Memory B cell (primary cell): ENCODE results near the gene CPSF2.
"Not testable (repeated sequence)": the region's sequence is repeated elsewhere in the genome, so short reads cannot be mapped to it uniquely, and the experiment has no call there.

Experiments used
- ATAC-seq: fragments of 150-1000 bp; cut with Tn5 transposase; 2 replicates; pipeline ENCODE4 v1.10.0; 2021; ENCODE audit warnings: low read depth, mild to moderate bottlenecking, moderate library complexity
- DNase-seq, 2 donors: peaks; one replicate each; pipeline ENCODE4 v3.0.0; 2022; ENCODE audit warnings: low spot score in 2 of 2
- H3K27ac Mint-ChIP-seq: one replicate; pipeline ENCODE4 v1.8.0; 2022; ENCODE audit warnings: mild to moderate bottlenecking, moderate library complexity, mixed read lengths
- H3K27me3 Mint-ChIP-seq: one replicate; pipeline ENCODE4 v1.8.0; 2022; ENCODE audit warnings: mixed read lengths
- H3K36me3 Mint-ChIP-seq: one replicate; pipeline ENCODE4 v1.8.0; 2022; ENCODE audit warnings: mild to moderate bottlenecking, mixed read lengths
- H3K4me1 Mint-ChIP-seq: one replicate; pipeline ENCODE4 v1.8.0; 2022; ENCODE audit warnings: mixed read lengths
- H3K4me3 Mint-ChIP-seq: one replicate; pipeline ENCODE4 v1.8.0; 2022; ENCODE audit warnings: mild to moderate bottlenecking, moderate library complexity, mixed read lengths
- H3K9me3 Mint-ChIP-seq: one replicate; pipeline ENCODE4 v1.8.0; 2022; ENCODE audit warnings: mixed read lengths

Gene CPSF2

DNA sequence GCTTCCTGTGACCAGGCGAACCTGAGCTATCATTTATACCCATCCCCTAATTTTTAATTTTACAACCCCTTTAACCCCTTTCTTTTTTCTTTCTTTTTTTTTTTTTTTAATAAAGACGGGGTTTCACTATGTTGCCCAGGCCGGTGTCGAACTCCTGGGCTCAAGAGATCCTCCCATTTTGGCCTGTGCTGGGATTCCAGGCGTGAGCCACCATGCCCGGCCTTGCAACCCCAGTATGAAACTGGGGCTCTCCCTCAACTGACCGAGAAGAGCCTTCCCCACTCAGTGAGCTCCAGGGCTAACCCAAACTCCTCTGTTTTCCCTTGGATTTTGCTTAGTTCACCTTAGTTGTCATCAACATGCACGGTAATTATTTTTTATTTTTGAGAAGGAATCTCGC, 992 bp downstream of the CPSF2 start:
- H3K36me3 Mint-ChIP-seq, result peaks cover 12% of the 10 kb centered on the region
- H3K27ac Mint-ChIP-seq, result peak overlapping the region; percentile 96
- no peak for ATAC-seq
- no peak for DNase-seq
- H3K9me3 Mint-ChIP-seq, result no peaks in the 10 kb centered on the region
- H3K4me3 Mint-ChIP-seq, result peak overlapping the region; percentile 98
- no peaks in the 10 kb centered on the region for H3K27me3 Mint-ChIP-seq
- peaks cover 27% of the 10 kb centered on the region for H3K4me1 Mint-ChIP-seq

DNA sequence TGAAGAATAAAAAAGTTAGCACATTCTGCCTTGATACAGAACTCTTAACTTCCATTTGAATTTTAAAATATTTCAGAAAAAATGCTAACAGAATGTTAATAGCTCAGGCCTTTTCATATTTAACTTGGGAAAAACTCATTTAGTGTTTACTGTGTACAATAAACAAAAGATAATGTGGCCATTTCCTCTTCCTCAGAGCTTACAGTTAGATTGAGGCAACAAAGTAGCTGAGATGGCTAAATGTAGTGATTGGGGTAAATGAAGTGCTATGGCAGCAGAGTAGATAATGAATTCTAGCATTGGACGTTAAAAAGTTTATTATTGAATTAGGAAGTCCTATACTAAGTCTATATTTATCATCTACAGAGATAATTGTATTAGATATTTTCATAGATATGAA, 12.7 kb downstream of the CPSF2 start:
- H3K4me1 Mint-ChIP-seq, result no peaks in the 10 kb centered on the region
- DNase-seq (no peak), ATAC-seq (no peak)
- H3K27ac Mint-ChIP-seq, result no peak overlapping the region
- no peaks in the 10 kb centered on the region for H3K9me3 Mint-ChIP-seq
- H3K4me3 Mint-ChIP-seq, result no peak overlapping the region
- no peaks in the 10 kb centered on the region for H3K27me3 Mint-ChIP-seq
- peaks cover 13% of the 10 kb centered on the region for H3K36me3 Mint-ChIP-seq

DNA sequence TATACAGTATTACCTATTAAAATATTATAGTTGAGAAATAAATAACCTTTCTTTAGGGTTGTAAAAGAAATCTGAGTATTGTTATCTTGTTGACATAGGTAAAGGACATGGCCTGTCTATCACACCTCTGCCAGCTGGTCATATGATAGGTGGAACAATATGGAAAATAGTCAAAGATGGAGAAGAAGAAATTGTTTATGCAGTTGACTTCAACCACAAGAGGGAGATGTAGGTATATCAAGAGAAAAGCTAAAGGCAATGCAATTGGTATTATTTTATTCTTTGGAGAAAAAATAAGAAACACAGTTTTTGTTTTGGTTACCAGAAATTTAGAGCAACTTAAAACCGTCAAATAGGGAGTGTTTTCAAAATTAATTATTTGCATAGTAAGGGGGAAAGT, 13.5 kb downstream of the CPSF2 start:
- no peak for ATAC-seq
- Mint-ChIP-seq H3K36me3 (peaks cover 13% of the 10 kb centered on the region), H3K9me3 (no peaks in the 10 kb centered on the region), H3K27me3 (no peaks in the 10 kb centered on the region), H3K4me3 (no peak overlapping the region), H3K4me1 (no peaks in the 10 kb centered on the region), H3K27ac (no peak overlapping the region)
- no peak for DNase-seq

DNA sequence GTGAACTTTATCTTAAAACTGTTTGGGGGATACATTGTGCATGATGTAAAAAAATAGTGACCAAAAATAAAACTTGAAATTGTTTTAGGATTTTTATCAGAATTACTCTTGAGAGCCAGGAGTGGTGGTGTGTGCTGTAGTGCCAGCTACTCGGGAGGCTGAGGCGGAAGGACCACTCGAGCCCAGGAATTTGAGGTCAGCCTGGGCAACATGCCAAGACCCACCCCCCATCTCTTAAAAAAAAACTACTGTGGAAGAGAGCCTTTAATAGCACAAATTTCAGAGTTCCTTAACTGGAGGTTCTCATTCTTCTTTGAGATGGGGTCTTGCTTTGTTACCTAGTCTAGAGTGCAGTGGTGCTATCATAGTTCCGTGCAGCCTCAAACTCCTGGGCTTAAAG, 21.5 kb downstream of the CPSF2 start:
- H3K4me1 Mint-ChIP-seq, result peaks cover 4% of the 10 kb centered on the region
- H3K9me3 Mint-ChIP-seq, result no peaks in the 10 kb centered on the region
- peaks cover 31% of the 10 kb centered on the region for H3K36me3 Mint-ChIP-seq
- no peak for DNase-seq
- H3K27me3 Mint-ChIP-seq, result no peaks in the 10 kb centered on the region
- H3K4me3 Mint-ChIP-seq, result no peak overlapping the region
- no peak overlapping the region for H3K27ac Mint-ChIP-seq
- no peak for ATAC-seq

GRCh38 chr14:92143962-92144361, 22.2 kb downstream of the CPSF2 start:
- no peak for ATAC-seq
- peaks cover 31% of the 10 kb centered on the region for H3K36me3 Mint-ChIP-seq

DNA sequence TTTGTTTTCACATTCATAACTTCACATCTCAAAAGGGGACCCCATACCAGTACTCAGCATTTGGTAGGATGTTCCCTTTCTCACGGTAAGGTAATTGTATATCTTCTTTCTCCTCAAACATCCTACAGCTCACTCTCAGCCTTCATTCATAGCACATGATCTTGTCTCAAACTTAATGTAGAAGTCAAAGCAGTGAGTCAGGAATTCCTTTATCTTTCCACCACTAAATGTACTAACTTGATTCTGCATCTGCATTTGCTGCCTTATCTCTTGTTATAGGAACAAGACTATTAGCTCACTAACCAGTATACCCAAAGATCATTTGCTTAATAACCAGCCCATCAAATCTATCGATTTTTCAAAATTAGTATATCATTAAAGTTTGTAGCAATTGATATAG, 22.9 kb downstream of the CPSF2 start:
- ATAC-seq (no peak), DNase-seq (no peak)

More at GRCh38 chr14:92143962-92144361, 22.2 kb downstream of the CPSF2 start:
- no peak for DNase-seq
- H3K4me1 Mint-ChIP-seq, result peaks cover 4% of the 10 kb centered on the region
- H3K27ac Mint-ChIP-seq, result no peak overlapping the region
- H3K4me3 Mint-ChIP-seq, result no peak overlapping the region
- H3K9me3 Mint-ChIP-seq, result no peaks in the 10 kb centered on the region
- no peaks in the 10 kb centered on the region for H3K27me3 Mint-ChIP-seq

DNA sequence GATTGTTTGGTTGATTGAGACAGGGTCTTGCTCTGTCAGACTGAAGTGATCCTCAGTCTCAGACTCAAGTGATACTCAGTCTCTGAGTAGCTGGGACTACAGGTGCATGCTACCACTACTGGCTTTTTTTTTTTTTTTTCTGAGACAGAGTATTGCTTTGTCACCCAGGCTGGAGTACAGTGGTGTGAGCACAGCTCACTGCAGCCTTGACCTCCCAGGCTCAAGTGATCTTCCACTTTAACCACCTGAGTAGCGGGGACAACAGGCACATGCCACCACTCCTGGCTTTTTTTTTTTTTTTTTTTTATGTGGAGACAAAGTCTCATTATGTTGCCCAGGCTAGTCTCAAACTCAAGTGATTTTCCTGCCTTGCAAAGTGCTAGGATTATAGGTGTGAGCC, 31.8 kb downstream of the CPSF2 start:
- Mint-ChIP-seq H3K27me3 (no peaks in the 10 kb centered on the region), H3K4me3 (no peak overlapping the region), H3K4me1 (no peaks in the 10 kb centered on the region)

More for the DNA sequence above, 22.9 kb downstream of the CPSF2 start:
- Mint-ChIP-seq H3K36me3 (peaks cover 32% of the 10 kb centered on the region), H3K9me3 (no peaks in the 10 kb centered on the region), H3K4me3 (no peak overlapping the region), H3K27me3 (no peaks in the 10 kb centered on the region), H3K27ac (no peak overlapping the region), H3K4me1 (peaks cover 4% of the 10 kb centered on the region)

DNA sequence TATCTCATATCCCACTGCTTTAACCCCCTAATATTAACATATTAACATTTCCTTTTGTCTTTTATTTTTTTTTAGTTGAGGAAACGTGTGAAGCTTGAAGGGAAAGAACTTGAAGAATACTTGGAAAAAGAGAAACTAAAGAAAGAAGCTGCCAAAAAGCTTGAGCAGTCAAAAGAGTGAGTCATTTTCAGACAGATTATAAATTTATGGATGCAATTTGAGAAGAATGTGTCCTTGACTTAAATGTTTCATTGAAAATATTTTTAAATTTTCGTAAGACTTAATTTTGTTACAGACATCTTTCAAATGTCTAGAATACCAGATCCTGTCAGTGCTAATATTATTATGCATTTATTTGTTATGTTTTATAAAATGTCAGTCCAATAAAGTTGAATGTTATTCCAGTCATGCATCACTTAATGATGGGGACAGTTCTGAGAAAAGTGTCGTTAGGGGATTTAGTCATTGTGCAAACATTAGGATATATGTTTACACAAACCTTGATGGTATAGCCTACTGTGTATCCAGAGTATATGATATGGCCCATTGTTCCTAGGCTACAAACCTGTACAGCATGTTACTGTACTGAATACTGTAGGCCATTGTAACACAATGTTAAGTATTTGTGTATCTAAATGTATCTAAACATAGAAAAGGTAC, 32.6 kb downstream of the CPSF2 start:
- Mint-ChIP-seq H3K36me3 (peaks cover 24% of the 10 kb centered on the region), H3K4me3 (no peak overlapping the region), H3K27ac (no peak overlapping the region), H3K4me1 (no peaks in the 10 kb centered on the region), H3K27me3 (no peaks in the 10 kb centered on the region), H3K9me3 (no peaks in the 10 kb centered on the region)
- ATAC-seq, result no peak
- DNase-seq, result no peak

More for the DNA sequence above, 31.8 kb downstream of the CPSF2 start:
- Mint-ChIP-seq H3K36me3 (peaks cover 21% of the 10 kb centered on the region), H3K27ac (no peak overlapping the region), H3K9me3 (no peaks in the 10 kb centered on the region)
- DNase-seq (no peak), ATAC-seq (no peak)

- no peaks in the 10 kb centered on the region for H3K27me3 Mint-ChIP-seq
- no peaks in the 10 kb centered on the region for H3K4me1 Mint-ChIP-seq
- H3K4me3 Mint-ChIP-seq, result no peak overlapping the region
- H3K9me3 Mint-ChIP-seq, result peaks cover 6% of the 10 kb centered on the region
- ATAC-seq, result no peak
- H3K27ac Mint-ChIP-seq, result peak overlapping the region; percentile 39
- no peak for DNase-seq
- peaks cover 45% of the 10 kb centered on the region for H3K36me3 Mint-ChIP-seq
These were observed 38.9 kb downstream of the CPSF2 start for GRCh38 chr14:92160619-92161018.

DNA sequence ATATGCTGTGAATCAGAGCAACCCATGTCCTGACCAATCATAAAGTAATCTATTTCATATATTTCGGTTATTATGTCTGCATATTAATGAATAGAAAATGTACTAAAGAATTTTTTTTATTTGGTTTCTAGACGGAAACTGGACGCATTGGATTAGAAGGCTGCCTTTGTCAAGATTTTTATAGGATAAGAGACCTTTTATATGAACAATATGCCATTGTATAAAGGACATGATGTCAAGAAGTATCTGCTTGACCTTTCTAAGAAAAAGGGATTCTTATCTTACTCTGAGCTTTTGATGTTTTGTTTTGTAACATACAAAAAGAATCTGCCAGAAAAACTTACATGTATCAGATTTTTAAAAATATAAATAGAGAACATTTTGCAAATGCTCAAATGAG, 39.8 kb downstream of the CPSF2 start:
- Mint-ChIP-seq H3K27ac (no peak overlapping the region), H3K4me3 (no peak overlapping the region), H3K27me3 (no peaks in the 10 kb centered on the region), H3K36me3 (peaks cover 46% of the 10 kb centered on the region), H3K4me1 (no peaks in the 10 kb centered on the region), H3K9me3 (peaks cover 6% of the 10 kb centered on the region)
- DNase-seq, result no peak
- ATAC-seq, result no peak

DNA sequence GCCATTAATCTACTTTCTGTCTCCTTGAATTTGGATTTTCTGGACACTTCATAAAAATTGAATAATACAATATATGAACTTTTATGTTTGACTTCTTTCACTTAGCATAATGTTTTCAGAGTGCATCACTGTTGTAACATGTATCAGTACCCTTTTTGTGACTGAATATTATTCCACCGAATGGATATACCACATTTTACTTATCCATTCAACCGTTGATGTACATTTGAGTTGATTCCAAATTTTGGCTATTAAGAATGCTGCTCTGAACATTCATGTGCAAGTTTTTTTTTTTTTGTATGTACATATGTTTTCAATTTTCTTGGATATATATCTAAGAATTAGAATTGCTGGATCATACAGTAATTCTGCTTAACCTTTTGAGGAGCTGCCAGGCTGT, 43.2 kb downstream of the CPSF2 start:
- H3K4me1 Mint-ChIP-seq, result no peaks in the 10 kb centered on the region
- no peaks in the 10 kb centered on the region for H3K27me3 Mint-ChIP-seq
- ATAC-seq (no peak), DNase-seq (no peak)
- H3K27ac Mint-ChIP-seq, result no peak overlapping the region
- H3K9me3 Mint-ChIP-seq, result peaks cover 6% of the 10 kb centered on the region
- H3K36me3 Mint-ChIP-seq, result peaks cover 38% of the 10 kb centered on the region
- no peak overlapping the region for H3K4me3 Mint-ChIP-seq

- peaks cover 2% of the 10 kb centered on the region for H3K36me3 Mint-ChIP-seq
- no peaks in the 10 kb centered on the region for H3K9me3 Mint-ChIP-seq
- no peak overlapping the region for H3K4me3 Mint-ChIP-seq
- DNase-seq, result no peak
- no peaks in the 10 kb centered on the region for H3K27me3 Mint-ChIP-seq
- no peaks in the 10 kb centered on the region for H3K4me1 Mint-ChIP-seq
- no peak overlapping the region for H3K27ac Mint-ChIP-seq
- no peak for ATAC-seq
These were observed 51.9 kb downstream of the CPSF2 start for GRCh38 chr14:92173668-92174067.

GRCh38 chr14:92175811-92176210, 54.0 kb downstream of the CPSF2 start:
- H3K36me3 Mint-ChIP-seq, result peaks cover 2% of the 10 kb centered on the region
- ATAC-seq (no peak), DNase-seq (no peak)
- H3K27ac Mint-ChIP-seq, result no peak overlapping the region
- H3K27me3 Mint-ChIP-seq, result no peaks in the 10 kb centered on the region
- H3K9me3 Mint-ChIP-seq, result peaks cover 2% of the 10 kb centered on the region
- no peaks in the 10 kb centered on the region for H3K4me1 Mint-ChIP-seq
- H3K4me3 Mint-ChIP-seq, result no peak overlapping the region

GRCh38 chr14:92176476-92176875, 54.7 kb downstream of the CPSF2 start:
- peaks cover 2% of the 10 kb centered on the region for H3K36me3 Mint-ChIP-seq
- no peak overlapping the region for H3K4me3 Mint-ChIP-seq
- no peaks in the 10 kb centered on the region for H3K27me3 Mint-ChIP-seq
- peaks cover 2% of the 10 kb centered on the region for H3K9me3 Mint-ChIP-seq
- no peaks in the 10 kb centered on the region for H3K4me1 Mint-ChIP-seq
- no peak overlapping the region for H3K27ac Mint-ChIP-seq
- DNase-seq (no peak), ATAC-seq (no peak)

GRCh38 chr14:92179178-92179577, 57.4 kb downstream of the CPSF2 start:
- not testable (repeated sequence) for H3K9me3 Mint-ChIP-seq, ATAC-seq, H3K27me3 Mint-ChIP-seq, H3K36me3 Mint-ChIP-seq, DNase-seq, H3K4me1 Mint-ChIP-seq, H3K4me3 Mint-ChIP-seq
- peak overlapping the region; percentile 37 for H3K27ac Mint-ChIP-seq
